IPS-20b (cell line): ENCODE measurements around the gene CYB5RL.
"Not testable (repeated sequence)": the region's sequence is repeated elsewhere in the genome, so short reads cannot be mapped to it uniquely, and the experiment has no call there.

Experiments
- H3K27ac ChIP-seq: one replicate; pipeline ENCODE4 v1.5.1; 2013; ENCODE audit warnings: low read length
- H3K27me3 ChIP-seq: 2 replicates; pipeline ENCODE4 v1.6.1; 2013; ENCODE audit warnings: mild to moderate bottlenecking, low read length, inconsistent platforms; ENCODE audit not compliant: insufficient read depth
- H3K36me3 ChIP-seq: 2 replicates; pipeline ENCODE4 v1.6.1; 2013; ENCODE audit warnings: low read depth, mild to moderate bottlenecking, inconsistent platforms, low read length, moderate library complexity; ENCODE audit not compliant: insufficient read depth
- H3K4me1 ChIP-seq: 2 replicates; pipeline ENCODE4 v1.6.1; 2013; ENCODE audit warnings: mild to moderate bottlenecking, control low read depth, inconsistent platforms, low read length, moderate library complexity; ENCODE audit not compliant: insufficient read depth
- H3K4me3 ChIP-seq: 2 replicates; pipeline ENCODE4 v1.5.1; 2013; ENCODE audit warnings: mild to moderate bottlenecking, low read length, inconsistent platforms
- H3K9ac ChIP-seq: 2 replicates; pipeline ENCODE4 v1.6.1; 2013; ENCODE audit warnings: low read depth, mild to moderate bottlenecking, inconsistent platforms, low read length, moderate library complexity
- H3K9me3 ChIP-seq: 2 replicates; pipeline ENCODE4 v1.6.1; 2013; ENCODE audit warnings: mild to moderate bottlenecking, low read depth, low read length, inconsistent platforms; ENCODE audit not compliant: insufficient read depth

The CYB5RL gene

DNA sequence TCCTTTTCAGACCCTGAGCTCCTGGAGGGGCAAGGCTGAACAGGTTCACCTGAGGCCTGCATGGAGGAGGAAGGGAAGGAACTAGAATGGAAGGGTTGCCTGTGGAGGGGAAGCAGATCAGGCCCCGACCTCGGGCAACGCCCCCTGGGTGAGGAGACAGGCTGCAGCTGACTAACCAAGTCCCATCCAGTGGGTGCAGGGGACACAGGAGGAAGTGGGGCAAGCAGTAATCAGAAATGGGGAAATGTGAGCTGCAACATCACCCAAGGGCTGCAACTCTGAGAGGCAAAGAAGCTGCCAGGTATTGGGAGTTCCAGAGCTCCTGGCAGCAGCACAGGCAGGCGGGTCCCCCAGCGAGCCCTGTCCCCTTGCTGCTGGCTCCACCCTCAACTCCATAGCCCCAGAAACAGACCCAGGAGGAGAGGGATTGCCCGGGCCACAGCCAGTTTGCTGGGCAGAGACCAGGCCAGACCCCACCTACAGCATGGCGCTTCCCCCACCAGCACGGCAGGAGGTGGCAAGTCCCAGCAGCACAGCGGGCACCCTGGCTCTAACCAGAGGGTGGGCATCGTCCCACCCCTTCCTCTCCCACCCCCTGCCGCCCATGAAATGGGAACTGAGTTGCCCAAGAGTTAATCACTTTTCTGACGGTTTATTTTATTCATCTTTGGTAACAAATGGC is 38.7 kb upstream of the CYB5RL start:
- no peak overlapping the region for H3K9ac ChIP-seq
- no peak overlapping the region for H3K27ac ChIP-seq
- no peaks in the 10 kb centered on the region for H3K9me3 ChIP-seq
- no peaks in the 10 kb centered on the region for H3K4me1 ChIP-seq
- H3K4me3 ChIP-seq, result no peak overlapping the region
- H3K36me3 ChIP-seq, result peaks cover 63% of the 10 kb centered on the region
- H3K27me3 ChIP-seq, result no peaks in the 10 kb centered on the region

DNA sequence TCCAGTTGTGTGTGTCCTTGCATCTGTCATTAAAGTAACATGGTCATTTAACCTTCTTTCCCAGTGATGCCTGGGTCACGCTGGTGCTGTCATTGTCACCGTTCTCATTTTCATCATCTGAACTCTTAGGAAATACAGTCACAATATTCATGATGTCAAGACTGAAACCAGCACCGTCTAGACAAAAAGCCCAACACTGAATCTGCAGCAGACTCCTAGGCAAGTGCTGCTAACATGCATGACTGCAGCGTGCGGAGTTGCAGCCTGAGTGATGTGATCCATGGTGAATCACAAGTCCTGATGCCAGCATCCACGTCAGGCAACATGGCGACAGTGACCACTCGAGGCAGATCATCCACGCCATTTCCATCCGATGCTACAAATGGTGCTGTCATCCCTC is 37.8 kb upstream of the CYB5RL start:
- Histone ChIP-seq H3K4me3 (no peak overlapping the region), H3K9me3 (no peaks in the 10 kb centered on the region), H3K4me1 (no peaks in the 10 kb centered on the region), H3K36me3 (peaks cover 56% of the 10 kb centered on the region), H3K27me3 (no peaks in the 10 kb centered on the region), H3K27ac (no peak overlapping the region), H3K9ac (no peak overlapping the region)

DNA sequence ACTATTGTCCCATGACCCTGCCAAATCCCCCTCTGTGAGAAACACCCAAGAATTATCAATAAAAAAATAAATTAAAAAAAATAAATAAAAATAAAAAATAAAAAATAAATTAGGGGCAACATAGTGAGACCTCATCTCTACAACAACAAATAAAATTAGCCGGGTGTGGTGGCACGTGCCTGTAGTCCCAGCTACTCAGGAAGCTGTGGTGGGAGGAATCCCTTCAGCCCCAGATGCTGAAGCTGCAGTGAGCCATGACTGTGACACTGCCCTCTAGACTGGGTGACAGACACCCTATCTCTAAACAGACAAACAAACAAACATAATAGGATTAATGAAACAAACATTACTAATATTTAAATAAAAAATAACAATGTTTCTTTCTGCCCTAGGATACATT is 34.5 kb upstream of the CYB5RL start:
- no peak overlapping the region for H3K27ac ChIP-seq
- H3K36me3 ChIP-seq, result peaks cover 34% of the 10 kb centered on the region

DNA sequence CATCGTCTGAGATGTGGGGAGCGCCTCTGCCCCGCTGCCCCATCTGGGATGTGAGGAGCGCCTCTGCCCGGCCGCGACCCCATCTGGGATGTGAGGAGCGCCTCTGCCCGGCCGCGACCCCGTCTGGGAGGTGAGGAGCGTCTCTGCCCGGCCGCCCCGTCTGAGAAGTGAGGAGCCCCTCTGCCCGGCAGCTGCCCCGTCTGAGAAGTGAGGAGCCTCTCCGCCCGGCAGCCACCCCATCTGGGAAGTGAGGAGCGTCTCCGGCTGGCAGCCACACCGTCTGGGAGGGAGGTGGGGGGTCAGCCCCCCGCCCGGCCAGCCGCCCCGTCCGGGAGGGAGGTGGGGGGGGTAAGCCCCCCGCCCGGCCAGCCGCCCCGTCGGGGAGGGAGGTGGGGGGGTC is 33.4 kb upstream of the CYB5RL start:
- not testable (repeated sequence) for H3K27ac ChIP-seq, H3K4me1 ChIP-seq, H3K4me3 ChIP-seq, H3K27me3 ChIP-seq, H3K9ac ChIP-seq, H3K9me3 ChIP-seq
- peaks cover 23% of the 10 kb centered on the region for H3K36me3 ChIP-seq

More for the DNA sequence above, 34.5 kb upstream of the CYB5RL start:
- H3K9ac ChIP-seq, result no peak overlapping the region
- H3K9me3 ChIP-seq, result no peaks in the 10 kb centered on the region
- no peaks in the 10 kb centered on the region for H3K27me3 ChIP-seq
- no peaks in the 10 kb centered on the region for H3K4me1 ChIP-seq
- H3K4me3 ChIP-seq, result no peak overlapping the region

DNA sequence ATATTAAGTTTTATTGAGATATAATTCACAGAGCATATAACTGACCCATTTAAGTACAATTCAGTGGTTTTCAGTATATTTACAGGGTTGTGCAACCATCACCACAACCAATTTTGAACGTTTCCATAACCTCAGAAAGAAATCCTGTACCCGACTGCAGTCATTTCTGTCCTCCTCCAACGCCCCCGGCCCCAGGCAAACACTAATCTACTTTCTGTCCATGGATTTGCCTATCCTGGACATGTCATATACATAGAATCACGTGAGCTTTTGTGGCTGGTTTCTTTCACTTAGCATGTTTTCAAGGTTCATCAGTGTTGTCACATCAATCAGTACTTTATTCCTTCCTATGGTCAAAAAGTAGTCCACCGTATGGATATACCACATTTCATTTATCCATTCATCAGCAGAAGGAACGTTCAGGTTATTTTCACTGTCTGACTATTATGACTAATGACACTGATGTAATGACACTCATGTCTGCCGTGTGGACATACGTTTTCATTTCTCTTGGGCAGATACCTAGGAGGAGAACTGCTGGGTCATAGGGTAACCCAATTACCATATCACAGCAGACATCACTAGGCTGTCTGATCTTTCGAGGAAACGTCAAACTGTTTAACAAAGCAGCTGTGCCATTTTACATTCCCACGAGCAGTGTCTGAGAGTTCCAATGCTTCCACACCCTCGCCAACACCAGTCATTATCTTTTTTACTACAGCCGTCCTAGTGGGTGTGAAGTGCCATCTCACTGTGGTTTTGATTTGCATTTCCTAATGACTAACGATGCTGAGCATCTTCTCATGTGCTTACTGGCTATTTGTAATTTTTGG is 30.9 kb upstream of the CYB5RL start:
- no peak overlapping the region for H3K9ac ChIP-seq
- H3K27ac ChIP-seq, result no peak overlapping the region
- H3K4me1 ChIP-seq, result no peaks in the 10 kb centered on the region
- H3K27me3 ChIP-seq, result no peaks in the 10 kb centered on the region
- no peak overlapping the region for H3K4me3 ChIP-seq
- peaks cover 22% of the 10 kb centered on the region for H3K36me3 ChIP-seq
- H3K9me3 ChIP-seq, result no peaks in the 10 kb centered on the region

DNA sequence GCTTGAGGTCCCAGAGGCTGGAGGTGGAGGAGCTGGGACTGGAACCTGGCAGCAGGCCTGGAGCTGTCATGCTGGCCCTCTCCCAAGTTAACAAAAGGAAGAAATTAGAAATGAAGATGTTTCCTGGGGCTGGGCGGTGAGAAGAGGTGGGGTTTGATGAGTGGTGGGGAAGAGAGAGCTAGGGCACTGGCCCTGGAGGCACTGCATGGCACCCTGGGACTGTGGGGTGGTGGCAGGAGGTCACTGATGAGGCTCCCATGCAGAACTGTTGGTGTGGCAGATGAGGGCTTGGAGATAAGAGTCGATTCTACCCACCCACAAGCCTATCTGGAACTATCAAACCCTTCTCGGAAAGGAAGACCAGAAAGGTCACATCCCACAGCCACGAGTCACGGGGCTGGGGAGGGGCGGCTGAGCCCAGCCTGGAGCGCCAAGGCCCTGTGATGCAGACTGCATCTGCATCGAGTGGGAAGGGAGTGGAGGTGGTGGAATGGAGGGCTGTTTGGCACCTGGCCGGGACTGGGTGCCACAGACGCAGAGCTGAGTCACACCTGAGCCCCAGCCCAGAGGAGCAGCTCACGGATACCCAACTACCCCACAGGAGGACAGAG is 29.6 kb upstream of the CYB5RL start:
- no peak overlapping the region for H3K4me3 ChIP-seq
- H3K36me3 ChIP-seq, result peaks cover 20% of the 10 kb centered on the region; the same call in 1 of the 2 replicates
- no peak overlapping the region for H3K27ac ChIP-seq
- no peaks in the 10 kb centered on the region for H3K27me3 ChIP-seq
- H3K9ac ChIP-seq, result no peak overlapping the region
- H3K4me1 ChIP-seq, result no peaks in the 10 kb centered on the region
- H3K9me3 ChIP-seq, result no peaks in the 10 kb centered on the region

DNA sequence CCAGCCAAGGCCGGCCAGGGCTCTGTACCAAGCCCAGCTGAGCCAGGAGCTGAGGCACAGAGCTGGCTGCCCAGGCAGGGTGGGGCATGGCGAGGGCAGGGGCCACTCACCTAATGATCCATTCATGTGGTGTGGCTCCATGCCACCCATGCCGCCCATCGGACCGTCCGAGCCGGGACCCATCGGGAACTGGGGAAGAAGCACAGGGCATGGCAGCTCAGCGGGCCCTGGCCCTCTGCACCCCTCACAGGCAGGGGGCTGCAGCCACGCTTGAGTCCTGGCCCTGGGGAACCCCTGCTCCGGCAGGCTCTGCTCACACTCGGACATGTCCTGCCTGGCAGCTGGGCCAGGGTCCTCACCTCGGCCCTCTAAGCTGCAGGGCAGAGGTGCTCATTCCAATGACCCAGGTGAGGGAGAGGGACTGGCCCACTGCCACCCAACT is 28.8 kb upstream of the CYB5RL start:
- Histone ChIP-seq H3K27ac (no peak overlapping the region), H3K9ac (no peak overlapping the region), H3K4me1 (no peaks in the 10 kb centered on the region)

DNA sequence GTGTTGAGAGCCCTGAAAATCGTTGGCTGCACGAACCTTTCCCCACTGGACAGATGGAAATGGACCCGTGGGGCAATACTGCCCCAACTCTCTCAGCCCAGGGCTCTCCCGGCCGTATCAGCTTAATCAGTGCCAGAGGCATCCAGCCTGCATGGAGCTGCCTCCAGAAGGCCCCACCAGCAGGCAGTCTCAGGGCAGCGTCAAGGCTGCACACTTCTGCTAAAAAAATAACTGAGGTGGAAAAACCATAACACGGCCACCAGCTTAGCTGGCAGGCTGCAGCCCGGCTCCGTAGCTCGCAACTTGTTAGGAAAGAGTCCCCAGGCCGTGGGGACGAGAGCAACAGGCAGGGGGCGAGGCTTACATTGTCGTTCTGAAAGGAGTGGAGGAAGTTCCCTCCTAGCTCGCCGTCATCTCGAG is 28.1 kb upstream of the CYB5RL start:
- no peaks in the 10 kb centered on the region for H3K27me3 ChIP-seq
- H3K36me3 ChIP-seq, result peaks cover 20% of the 10 kb centered on the region; the same call in 1 of the 2 replicates
- no peaks in the 10 kb centered on the region for H3K9me3 ChIP-seq
- no peak overlapping the region for H3K9ac ChIP-seq
- H3K27ac ChIP-seq, result no peak overlapping the region
- no peaks in the 10 kb centered on the region for H3K4me1 ChIP-seq
- H3K4me3 ChIP-seq, result no peak overlapping the region

More for the DNA sequence above, 28.8 kb upstream of the CYB5RL start:
- Histone ChIP-seq H3K4me3 (no peak overlapping the region), H3K9me3 (no peaks in the 10 kb centered on the region), H3K36me3 (peaks cover 20% of the 10 kb centered on the region; the same call in 1 of the 2 replicates), H3K27me3 (no peaks in the 10 kb centered on the region)

GRCh38 chr1:54227091-54227602 is 27.3 kb upstream of the CYB5RL start:
- Histone ChIP-seq H3K4me3 (no peak overlapping the region), H3K36me3 (peaks cover 20% of the 10 kb centered on the region; the same call in 1 of the 2 replicates), H3K4me1 (0 out of 2 replicates have a peak, but pooled peaks cover 3% of the 10 kb centered on the region), H3K27ac (no peak overlapping the region), H3K9ac (no peak overlapping the region), H3K9me3 (no peaks in the 10 kb centered on the region), H3K27me3 (no peaks in the 10 kb centered on the region)

DNA sequence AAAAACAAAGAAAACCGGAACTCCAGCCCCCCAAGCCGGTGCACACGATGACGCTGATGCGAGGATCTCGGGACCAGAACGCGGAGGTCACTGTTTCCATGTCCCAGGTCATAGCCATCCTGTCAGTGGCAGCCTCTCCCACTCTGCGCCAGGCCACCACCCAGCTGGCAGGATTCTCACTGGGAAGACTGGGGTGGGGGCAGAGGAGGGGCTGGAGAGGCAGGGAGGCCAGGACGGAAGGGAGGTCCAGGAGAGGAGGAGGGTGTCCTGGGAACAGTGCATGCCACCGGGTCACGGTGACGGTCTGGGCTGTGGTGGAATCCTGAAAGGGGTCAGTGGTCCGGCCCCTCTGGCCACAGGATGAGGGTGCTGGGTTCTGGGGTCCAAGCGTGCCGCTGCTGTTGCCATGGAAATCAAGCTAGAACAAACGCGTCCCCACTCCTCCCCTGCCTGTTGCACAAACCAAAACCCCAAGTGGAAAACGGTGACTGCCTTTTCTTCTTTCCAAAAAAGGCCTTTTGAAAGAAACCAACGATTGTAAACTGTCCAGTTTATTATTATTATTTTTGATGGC is 26.2 kb upstream of the CYB5RL start:
- H3K27ac ChIP-seq, result no peak overlapping the region
- H3K4me3 ChIP-seq, result no peak overlapping the region
- peaks cover 20% of the 10 kb centered on the region; the same call in 1 of the 2 replicates for H3K36me3 ChIP-seq
- H3K4me1 ChIP-seq, result 0 out of 2 replicates have a peak, but pooled peaks cover 4% of the 10 kb centered on the region
- H3K27me3 ChIP-seq, result no peaks in the 10 kb centered on the region
- no peak overlapping the region for H3K9ac ChIP-seq
- no peaks in the 10 kb centered on the region for H3K9me3 ChIP-seq

DNA sequence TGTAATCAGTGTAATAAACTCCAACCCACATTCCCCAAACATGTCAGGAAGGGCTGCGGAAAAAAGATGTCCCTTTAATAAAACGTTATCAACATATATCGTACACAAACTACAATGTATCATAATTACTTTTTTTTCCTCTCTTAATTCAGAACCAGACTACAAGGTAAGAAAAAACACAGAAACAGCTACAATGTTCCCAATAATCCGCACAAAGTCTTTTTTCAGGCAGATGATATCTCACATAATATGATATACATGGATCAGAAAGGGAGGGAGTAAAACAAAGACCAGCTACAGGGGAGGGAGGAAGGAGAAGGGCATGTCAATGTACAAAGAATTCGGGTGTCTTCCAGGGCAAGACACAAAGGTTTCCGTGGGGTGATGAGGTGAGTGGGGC is 25.5 kb upstream of the CYB5RL start:
- 0 out of 2 replicates have a peak, but pooled peaks cover 4% of the 10 kb centered on the region for H3K4me1 ChIP-seq
- no peak overlapping the region for H3K27ac ChIP-seq
- no peak overlapping the region for H3K9ac ChIP-seq
- H3K4me3 ChIP-seq, result no peak overlapping the region
- H3K36me3 ChIP-seq, result peaks cover 20% of the 10 kb centered on the region; the same call in 1 of the 2 replicates
- H3K9me3 ChIP-seq, result no peaks in the 10 kb centered on the region
- no peaks in the 10 kb centered on the region for H3K27me3 ChIP-seq
